SU-DHL-6 (cell line): ENCODE results near the gene ZNF496.
"Not testable (repeated sequence)": the region's sequence is repeated elsewhere in the genome, so short reads cannot be mapped to it uniquely, and the experiment has no call there.

Experiments
- H2AFZ ChIP-seq: fragments of 200-600 bp; sonication (generic); 2 replicates; pipeline ENCODE4 v1.6.1; 2014; ENCODE audit warnings: low read depth, mild to moderate bottlenecking, moderate library complexity, mixed read lengths, antibody characterized with exemption, low read length; ENCODE audit not compliant: severe bottlenecking
- H3F3A ChIP-seq: fragments of 200-600 bp; shearing (Covaris generic); 2 replicates; pipeline ENCODE4 v1.6.0; 2016; ENCODE audit warnings: antibody characterized with exemption, mild to moderate bottlenecking; ENCODE audit not compliant: insufficient read depth
- H3K27ac ChIP-seq: fragments of 200-600 bp; sonication (generic); 2 replicates; pipeline ENCODE4 v1.5.1; 2016; ENCODE audit warnings: low read depth, mild to moderate bottlenecking, low read length, moderate library complexity, mixed read lengths
- H3K27me3 ChIP-seq: fragments of 200-600 bp; sonication (generic), shearing (Covaris generic); 2 replicates; pipeline ENCODE4 v1.6.0; 2014; ENCODE audit warnings: mild to moderate bottlenecking, low read length
- H3K36me3 ChIP-seq: fragments of 200-600 bp; sonication (generic); 2 replicates; pipeline ENCODE4 v1.6.1; 2014; ENCODE audit warnings: mild to moderate bottlenecking, low read length, mixed read lengths
- H3K4me2 ChIP-seq: fragments of 300-600, 200-600 bp; shearing (Covaris generic), sonication (generic); 2 replicates; pipeline ENCODE4 v1.6.0; 2014; ENCODE audit warnings: low read length, low read depth, mild to moderate bottlenecking; ENCODE audit not compliant: poor library complexity, severe bottlenecking
- H3K4me3 ChIP-seq: fragments of 200-600 bp; sonication (generic); 2 replicates; pipeline ENCODE4 v1.5.1; 2014; ENCODE audit warnings: antibody characterized with exemption, low read length, mild to moderate bottlenecking, mixed read lengths; ENCODE audit not compliant: insufficient read depth, poor library complexity, severe bottlenecking
- H3K79me2 ChIP-seq: fragments of 200-600 bp; sonication (generic); 2 replicates; pipeline ENCODE4 v1.6.1; 2014; ENCODE audit warnings: mild to moderate bottlenecking, low read length, moderate library complexity; ENCODE audit not compliant: insufficient read depth
- H3K9ac ChIP-seq: fragments of 200-600 bp; sonication (generic); 2 replicates; pipeline ENCODE4 v1.7.0; 2014; ENCODE audit warnings: mild to moderate bottlenecking, low read length
- H3K9me2 ChIP-seq: fragments of 200-600 bp; sonication (generic); replicated peaks from 2 replicates; pipeline ENCODE4 v1.6.1; 2014; ENCODE audit warnings: low read length; ENCODE audit not compliant: insufficient read depth
- H3K9me3 ChIP-seq: fragments of 200-600 bp; sonication (generic); 2 replicates; pipeline ENCODE4 v1.6.1; 2014; ENCODE audit warnings: low read length, mixed read lengths; ENCODE audit not compliant: insufficient read depth
- H4K20me1 ChIP-seq: fragments of 200-600 bp; sonication (generic); 2 replicates; pipeline ENCODE4 v1.6.1; 2014; ENCODE audit warnings: low read depth, mild to moderate bottlenecking, antibody characterized with exemption, low read length, moderate library complexity, mixed read lengths
- EZH2phosphoT487 ChIP-seq: fragments of 200-600 bp; sonication (generic), shearing (Covaris generic); conservative IDR thresholded peaks from 2 replicates; pipeline ENCODE4 v1.6.1; 2018; ENCODE audit warnings: mild to moderate bottlenecking, antibody characterized with exemption, low read length, moderate library complexity, mixed read lengths
- TF ChIP-seq, protein P1 (sequence below): fragments of 200-600 bp; sonication (generic); IDR thresholded peaks from one replicate; pipeline ENCODE4 v1.5.1; 2017; ENCODE audit warnings: antibody characterized with exemption, mild to moderate bottlenecking, low read length, moderate library complexity; ENCODE audit not compliant: insufficient read depth, poor library complexity, severe bottlenecking

Gene ZNF496

GRCh38 chr1:247331525-247332214 is at the start of gene ZNF496:
Gene ZNF496 (minus strand): TSS chr1:247331867. CDS start chr1:247329578, 2,289 bp downstream.
- Histone ChIP-seq H3K9me3 (no peaks in the 10 kb centered on the region), H3K27me3 (no peaks in the 10 kb centered on the region), H3K36me3 (no peaks in the 10 kb centered on the region), H3K4me2 (peak within 1 kb of the TSS; percentile 51), H3K27ac (peak within 1 kb of the TSS; percentile 51), H3K9ac (peak within 1 kb of the TSS; percentile 96), H2AFZ (peak within 1 kb of the TSS; percentile 96), H3K9me2 (no peaks in the 10 kb centered on the region), H3K79me2 (no peaks in the 10 kb centered on the region), H3F3A (no peaks in the 10 kb centered on the region), H3K4me3 (peak within 1 kb of the TSS; percentile 97), H4K20me1 (no peaks in the 10 kb centered on the region)
- TF ChIP-seq, protein P1, sequence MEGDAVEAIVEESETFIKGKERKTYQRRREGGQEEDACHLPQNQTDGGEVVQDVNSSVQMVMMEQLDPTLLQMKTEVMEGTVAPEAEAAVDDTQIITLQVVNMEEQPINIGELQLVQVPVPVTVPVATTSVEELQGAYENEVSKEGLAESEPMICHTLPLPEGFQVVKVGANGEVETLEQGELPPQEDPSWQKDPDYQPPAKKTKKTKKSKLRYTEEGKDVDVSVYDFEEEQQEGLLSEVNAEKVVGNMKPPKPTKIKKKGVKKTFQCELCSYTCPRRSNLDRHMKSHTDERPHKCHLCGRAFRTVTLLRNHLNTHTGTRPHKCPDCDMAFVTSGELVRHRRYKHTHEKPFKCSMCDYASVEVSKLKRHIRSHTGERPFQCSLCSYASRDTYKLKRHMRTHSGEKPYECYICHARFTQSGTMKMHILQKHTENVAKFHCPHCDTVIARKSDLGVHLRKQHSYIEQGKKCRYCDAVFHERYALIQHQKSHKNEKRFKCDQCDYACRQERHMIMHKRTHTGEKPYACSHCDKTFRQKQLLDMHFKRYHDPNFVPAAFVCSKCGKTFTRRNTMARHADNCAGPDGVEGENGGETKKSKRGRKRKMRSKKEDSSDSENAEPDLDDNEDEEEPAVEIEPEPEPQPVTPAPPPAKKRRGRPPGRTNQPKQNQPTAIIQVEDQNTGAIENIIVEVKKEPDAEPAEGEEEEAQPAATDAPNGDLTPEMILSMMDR: no peak
- TF ChIP-seq EZH2phosphoT487: no peak

DNA sequence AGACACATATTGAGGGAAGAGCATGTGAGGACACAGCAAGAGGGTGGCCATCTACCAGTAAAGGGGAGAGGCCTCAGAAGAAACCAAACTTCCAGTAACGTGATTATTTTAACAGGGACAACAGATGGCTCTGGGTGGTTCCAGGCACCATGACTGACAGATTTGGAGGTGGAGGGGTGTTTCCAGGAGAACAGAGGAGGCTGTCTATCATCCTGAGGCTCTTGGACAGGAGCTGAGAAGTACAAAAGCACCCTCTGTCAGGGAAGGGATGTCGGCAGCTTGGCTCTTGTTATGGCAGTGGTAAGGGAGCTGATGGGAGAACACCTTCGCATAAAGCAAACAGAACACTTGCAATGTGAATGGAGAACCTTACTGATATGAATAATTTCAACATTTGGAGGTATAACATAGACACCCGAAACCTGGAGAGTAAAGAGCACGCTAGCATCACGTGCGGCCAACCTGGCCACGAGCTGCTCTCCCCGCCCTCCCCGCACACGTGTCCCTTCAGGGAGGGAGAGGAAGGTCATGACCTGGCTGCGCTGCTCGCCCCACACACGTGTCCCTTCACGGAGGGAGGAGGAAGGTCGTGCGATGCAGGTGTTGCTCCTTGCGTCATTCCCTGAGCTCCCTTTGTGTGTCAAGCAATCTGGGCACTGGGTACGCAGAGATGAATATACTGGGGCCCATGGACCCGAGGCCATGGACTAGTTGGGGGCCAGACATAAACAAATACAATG is 46.8 kb upstream of the ZNF496 start:
- Histone ChIP-seq H3K9me2 (no peaks in the 10 kb centered on the region), H3K79me2 (no peaks in the 10 kb centered on the region), H3K4me3 (no peak overlapping the region), H3K4me2 (no peak overlapping the region), H3K9me3 (no peaks in the 10 kb centered on the region), H3K27ac (no peak overlapping the region), H3K9ac (no peak overlapping the region), H3F3A (no peaks in the 10 kb centered on the region), H4K20me1 (no peaks in the 10 kb centered on the region), H2AFZ (no peak overlapping the region), H3K27me3 (no peaks in the 10 kb centered on the region), H3K36me3 (no peaks in the 10 kb centered on the region)
- TF ChIP-seq EZH2phosphoT487: no peak
- TF ChIP-seq, protein P1: no peak

- not testable (repeated sequence) for H3K27me3 ChIP-seq, H3K79me2 ChIP-seq, H3K36me3 ChIP-seq, H3K9me3 ChIP-seq, H2AFZ ChIP-seq, H3K9ac ChIP-seq, H3K4me2 ChIP-seq, H4K20me1 ChIP-seq, H3K27ac ChIP-seq, H3K9me2 ChIP-seq, H3F3A ChIP-seq, H3K4me3 ChIP-seq
Observed at GRCh38 chr1:247377656-247378055, 46.0 kb upstream of the ZNF496 start.

DNA sequence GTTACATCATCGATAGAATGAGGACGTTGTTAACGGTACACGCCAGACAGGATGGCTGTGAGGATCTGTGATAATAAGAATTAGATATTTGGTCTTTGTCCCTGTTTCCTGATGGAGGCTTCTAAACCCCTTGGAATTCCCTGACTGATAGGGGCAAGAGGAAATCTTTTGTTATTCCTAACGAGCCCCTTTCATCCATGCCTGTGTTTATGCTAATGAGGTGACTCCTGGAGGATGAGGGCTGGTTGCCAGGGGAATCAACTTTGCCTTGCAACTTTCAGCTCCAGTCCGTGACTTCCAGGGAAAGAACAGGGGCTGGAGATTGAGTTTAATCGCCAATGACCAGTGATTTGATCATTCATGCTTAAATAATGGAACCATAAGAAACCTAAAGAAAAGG is 45.0 kb upstream of the ZNF496 start:
- no peak overlapping the region for H2AFZ ChIP-seq
- no peaks in the 10 kb centered on the region for H3K27me3 ChIP-seq
- H3K79me2 ChIP-seq: no peaks in the 10 kb centered on the region
- H4K20me1 ChIP-seq: no peaks in the 10 kb centered on the region
- H3K36me3 ChIP-seq: no peaks in the 10 kb centered on the region
- H3K9ac ChIP-seq: no peak overlapping the region
- H3K4me3 ChIP-seq: no peak overlapping the region
- no peaks in the 10 kb centered on the region for H3K9me3 ChIP-seq
- H3K9me2 ChIP-seq: no peaks in the 10 kb centered on the region
- no peak overlapping the region for H3K27ac ChIP-seq
- no peaks in the 10 kb centered on the region for H3F3A ChIP-seq
- TF ChIP-seq, protein P1: no peak
- TF ChIP-seq EZH2phosphoT487: no peak
- no peak overlapping the region for H3K4me2 ChIP-seq
